ENCODE measurements around the gene CCNI2.

Gene CCNI2

DNA sequence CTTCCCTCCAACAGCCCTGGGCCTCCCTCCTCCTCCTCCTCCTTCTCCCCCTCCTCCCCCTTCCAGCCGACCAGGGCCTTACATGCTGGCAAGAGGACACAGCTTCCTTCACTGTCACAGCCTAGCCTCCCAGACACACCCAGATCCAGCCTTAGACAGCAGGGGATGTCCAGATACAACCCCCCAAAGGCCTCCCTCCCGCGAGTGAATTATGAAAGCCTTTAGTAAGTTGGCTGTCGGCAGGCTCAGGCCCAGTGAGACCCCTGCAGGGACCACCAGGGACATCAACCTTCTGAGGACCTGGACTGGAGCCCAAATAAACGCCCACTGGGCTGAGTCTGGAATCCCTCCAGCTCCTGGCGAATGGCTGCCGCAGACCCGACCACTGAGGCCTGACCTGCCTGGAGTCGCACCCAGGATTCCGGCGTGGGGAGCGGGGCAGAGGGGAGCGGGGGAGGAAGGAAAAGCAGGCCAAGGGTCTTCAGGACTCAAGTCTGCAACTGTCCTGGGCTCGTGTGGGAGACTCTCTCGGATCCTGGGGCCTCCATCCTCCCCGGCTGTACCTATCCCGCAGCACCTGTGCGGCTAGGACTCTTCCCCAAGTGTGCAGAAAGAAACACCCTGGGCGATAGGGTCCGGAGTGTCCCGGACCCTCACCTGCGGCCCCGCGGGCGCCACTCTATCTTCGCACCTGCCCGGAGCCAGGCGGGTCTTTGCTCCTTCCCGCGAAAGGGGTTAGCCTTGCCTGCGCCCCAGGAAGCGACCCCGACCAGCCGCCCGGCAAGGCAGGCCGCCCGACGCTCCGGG, 29.1 kb downstream of the CCNI2 start:
- TF ChIP-seq CTCF (IDR thresholded peaks at IDR 0.05; ENCODE audit: insufficient read depth, low read depth, low read length, missing control alignments) = no peak
- peak; percentile 23 for DNase-seq (ENCODE audit: low read depth)
- peak overlapping the region; percentile 72 for H3K4me3 ChIP-seq (ENCODE audit: low read length)

DNA sequence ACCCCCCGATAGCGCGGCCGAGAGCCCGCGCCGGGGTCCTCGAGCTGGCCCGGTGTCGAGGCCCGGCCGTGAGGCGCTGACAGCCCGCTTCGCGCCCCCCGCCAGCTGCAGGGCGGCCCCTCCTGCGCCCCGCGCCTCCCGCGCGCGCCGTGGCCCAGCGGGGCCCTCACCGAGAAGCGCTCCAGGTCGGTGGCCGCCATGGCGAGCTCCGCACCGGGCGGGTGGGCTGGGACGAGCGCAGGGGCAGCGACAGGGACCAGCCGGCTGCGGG, 29.6 kb downstream of the CCNI2 start:
- DNase-seq (ENCODE audit: low read depth) = no peak
- H3K4me3 ChIP-seq (ENCODE audit: low read length) = peak overlapping the region; percentile 72
- no peak for TF ChIP-seq CTCF (IDR thresholded peaks at IDR 0.05; ENCODE audit: insufficient read depth, low read depth, low read length, missing control alignments)

DNA sequence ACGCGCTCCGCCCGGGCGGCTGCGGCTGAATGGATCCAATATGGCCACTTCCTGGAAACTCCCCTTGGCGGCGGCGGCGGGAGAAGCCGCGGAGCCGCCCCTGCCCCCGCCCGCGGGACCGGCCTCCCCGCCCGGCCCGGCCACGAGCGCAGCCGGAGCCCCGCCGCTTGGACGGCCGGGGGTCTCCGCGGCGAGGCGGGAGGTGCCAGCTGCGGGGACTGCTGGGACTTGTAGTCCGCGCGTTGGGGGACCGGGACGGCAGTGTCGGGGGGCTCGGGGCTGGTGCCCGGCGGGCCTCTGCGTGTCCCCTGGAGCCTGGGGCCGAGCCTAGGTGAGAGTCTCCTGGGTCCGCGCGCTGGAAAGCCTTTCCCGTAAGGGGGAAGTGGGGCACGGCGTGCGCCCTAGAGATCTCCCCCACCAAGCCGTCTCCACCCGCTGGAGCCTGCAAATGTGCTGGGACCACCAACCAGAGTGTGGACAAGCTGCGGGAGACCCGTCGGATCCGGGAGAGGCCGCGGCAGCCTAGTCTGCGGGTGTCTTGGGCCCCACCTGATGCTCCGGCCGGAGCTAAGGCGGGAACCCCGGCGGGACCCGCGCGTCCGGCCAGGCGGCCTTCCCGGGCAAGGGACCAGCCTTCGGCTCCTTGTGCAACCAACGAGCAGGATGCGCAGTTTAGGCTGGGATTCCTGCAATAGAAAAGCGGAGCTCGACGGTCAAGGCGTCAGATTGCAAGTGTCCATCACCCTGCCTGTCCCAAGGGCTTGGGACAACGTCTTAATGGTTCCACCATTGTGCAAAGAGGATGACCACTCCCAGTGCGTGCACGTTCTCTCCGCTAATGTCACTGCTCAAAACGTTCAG, 30.2 kb downstream of the CCNI2 start, which contains the start of gene SEPTIN8:
SEPTIN8 (minus strand) TSS at position 31 of the 861 bp plus-strand sequence. CDS start 102 bp downstream, outside the sequence.
- H3K4me3 ChIP-seq (ENCODE audit: low read length) = peak within 1 kb of the TSS; percentile 72
- no peak for TF ChIP-seq CTCF (IDR thresholded peaks at IDR 0.05; ENCODE audit: insufficient read depth, low read depth, low read length, missing control alignments)

DNA sequence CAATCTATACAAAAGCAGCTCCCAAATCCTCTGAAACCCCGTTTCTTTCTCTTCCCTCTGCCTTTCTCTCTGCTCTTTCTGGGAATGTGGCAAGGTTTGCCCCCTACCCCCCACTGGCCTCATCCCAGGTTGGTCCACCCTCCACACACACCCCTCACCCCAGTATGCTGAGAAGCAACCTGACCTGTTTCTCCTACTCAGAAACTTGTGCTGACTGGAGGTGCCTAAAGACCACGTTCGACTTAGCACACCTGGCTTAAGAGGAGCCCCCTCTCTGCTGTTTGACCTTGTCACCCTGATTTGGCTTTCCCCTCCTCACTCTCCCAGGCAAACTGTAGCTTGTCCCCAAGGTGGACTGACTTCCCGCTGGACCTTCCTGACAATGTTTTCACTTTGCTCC, 30.9 kb downstream of the CCNI2 start:
- no peak for TF ChIP-seq CTCF (IDR thresholded peaks at IDR 0.05; ENCODE audit: insufficient read depth, low read depth, low read length, missing control alignments)
- H3K4me3 ChIP-seq (ENCODE audit: low read length) = peak overlapping the region; percentile 72
- DNase-seq (ENCODE audit: low read depth) = no peak

More for the DNA sequence above, 30.2 kb downstream of the CCNI2 start, which contains the start of gene SEPTIN8:
- DNase-seq (ENCODE audit: low read depth) = peak; percentile 48

DNA sequence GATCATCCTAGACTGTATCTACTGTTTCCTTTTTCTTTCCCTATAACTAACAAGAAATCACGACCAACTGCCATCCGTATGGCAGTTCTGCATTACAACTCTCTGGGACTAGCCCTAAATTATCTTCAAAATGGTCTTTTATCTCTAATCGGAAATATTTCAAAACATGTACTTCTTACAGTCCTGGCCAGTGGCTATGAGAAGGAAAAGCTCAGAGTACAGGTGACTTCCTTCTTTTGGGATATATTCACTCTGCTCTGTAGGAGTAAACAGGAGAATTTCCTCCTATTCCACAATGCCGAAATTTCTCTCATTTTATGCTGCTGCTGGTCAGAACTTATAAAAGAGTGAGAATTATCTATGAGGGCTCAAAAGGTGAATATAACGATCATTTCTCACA, 31.6 kb downstream of the CCNI2 start:
- no peak for DNase-seq (ENCODE audit: low read depth)
- TF ChIP-seq CTCF (IDR thresholded peaks at IDR 0.05; ENCODE audit: insufficient read depth, low read depth, low read length, missing control alignments) = no peak

DNA sequence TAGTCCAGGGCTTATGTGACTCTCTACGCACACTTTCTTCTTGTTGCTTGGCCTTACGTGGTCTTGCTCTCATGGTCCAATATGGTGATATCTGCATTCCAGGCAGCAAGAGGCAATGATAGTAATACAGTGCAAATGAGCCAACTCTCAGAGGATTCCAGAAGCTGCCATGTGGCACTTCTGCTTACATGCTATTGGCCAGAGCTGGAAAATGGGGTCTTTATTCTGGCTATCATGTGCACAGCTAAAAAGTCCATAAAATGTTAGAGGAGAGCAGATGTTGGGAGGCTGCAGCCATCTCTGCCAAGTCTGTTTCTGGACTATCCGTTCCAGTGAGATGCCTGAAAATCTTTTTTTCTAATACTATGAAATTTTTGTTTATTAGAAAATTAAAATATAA, 32.7 kb downstream of the CCNI2 start:
- TF ChIP-seq CTCF (IDR thresholded peaks at IDR 0.05; ENCODE audit: insufficient read depth, low read depth, low read length, missing control alignments) = no peak
- no peak overlapping the region for H3K4me3 ChIP-seq (ENCODE audit: low read length)
- no peak for DNase-seq (ENCODE audit: low read depth)

More for the DNA sequence above, 31.6 kb downstream of the CCNI2 start:
- H3K4me3 ChIP-seq (ENCODE audit: low read length) = no peak overlapping the region
